K562 (cell line): Measurements from ENCODE around the gene WSCD1. TPM values are rescaled to one million over a fixed set of nuclear protein-coding genes. Genes with fewer than 3 reads are reported as not detected.

Experiments
- CREB1 ChIP-seq, 2 experiments: sonication (generic) in 1 of 2; formaldehyde crosslinking in 1 of 2; IDR thresholded peaks; 2 replicates each; pipeline versions ENCODE4 v1.6.1 to v1.8.0; 2012 to 2022; ENCODE audit warnings: inconsistent platforms in 1 of 2, mild to moderate bottlenecking in 1 of 2, missing genetic modification reagents in 1 of 2, moderate library complexity in 1 of 2
- ELK1 ChIP-seq: sonication (generic); formaldehyde crosslinking; IDR thresholded peaks from 2 replicates; pipeline ENCODE4 v1.8.1; 2022; ENCODE audit warnings: missing genetic modification reagents
- UBTF ChIP-seq, 2 experiments: IDR thresholded peaks; 2 replicates each; pipeline ENCODE4 v1.6.1; 2012; ENCODE audit warnings: improper control_type of control experiment in 2 of 2, low read depth in 2 of 2, low read length in 2 of 2, borderline replicate concordance in 1 of 2
- ZBTB11 ChIP-seq, 3 experiments: fragments of 200-800 bp in 1 of 3; fragments of 250-450 bp in 1 of 3; fragments of 450-650 bp in 1 of 3; sonication (Bioruptor Pico) in 1 of 3; sonication (Bioruptor generic) in 1 of 3; formaldehyde crosslinking in 1 of 3; IDR thresholded peaks; 2 replicates each; pipeline versions ENCODE4 v1.6.1 to v1.8.0; 2016 to 2022; ENCODE audit warnings: mild to moderate bottlenecking in 2 of 3, missing genetic modification characterization in 2 of 3, missing compliant biosample characterization in 1 of 3, moderate library complexity in 1 of 3
- ZBTB7A ChIP-seq: IDR thresholded peaks from 2 replicates; pipeline ENCODE4 v1.6.1; 2011; ENCODE audit warnings: low read depth, mild to moderate bottlenecking, low read length, moderate library complexity, borderline replicate concordance; ENCODE audit not compliant: control insufficient read depth
- polyA plus RNA-seq, 8 experiments: library from polyadenylated mRNA; depleted of rRNA in 4 of 8; stranded (reverse) in 5 of 8; unstranded in 3 of 8; fragments of >200 nt; fragmentation: Nextera tagmentation in 2 of 8; fragmentation: Illumina TruSeq in 1 of 8; extraction: Ambion mirVana in 2 of 8; extraction: Trizol in 1 of 8; gene quantifications; 2 replicates each; pipeline versions ENCODE4 v1.2.1 to v1.2.3, GENCODE V29; 2011 to 2014; ENCODE audit warnings: inconsistent platforms in 1 of 8, missing spikeins in 1 of 8
- total RNA-seq, 7 experiments: library from RNA; depleted of rRNA in 6 of 7; stranded (reverse); fragments of >200 nt in 6 of 7; fragmentation: Illumina TruSeq in 2 of 7; extraction: Trizol in 2 of 7; gene quantifications; 2 replicates each; pipeline versions ENCODE4 v1.2.1 to v1.2.3, GENCODE V29; 2011 to 2021; ENCODE audit warnings: low replicate concordance in 1 of 7

Gene WSCD1
- total and polyA plus RNA-seq, 9 of the 15 experiments (the other 6 are each of a cell fraction or from before 2014, with no cell fraction given) = not detected

- TF ChIP-seq UBTF (IDR thresholded peaks at IDR 0.05; ENCODE audit: borderline replicate concordance in 1 of 2, low read depth in 2 of 2, low read length in 2 of 2) (no peak), ZBTB7A (no peak), CREB1 (IDR thresholded peaks at IDR 0.05) (no peak), CREB1 (CRISPR knock-in tag; IDR thresholded peaks at IDR 0.05) (no peak), ELK1 (CRISPR knock-in tag) (no peak), ZBTB11 (CRISPR knock-in tag; IDR thresholded peaks at IDR 0.05) (no peak)
Observed at GRCh38 chr17:6070430-6070912, 292 bp downstream of the WSCD1 start (continued).
